Activated CD4-positive, CD25-positive, alpha-beta regulatory T cell treated with anti-CD3 and anti-CD28 coated beads, Interleukin-2, amount 50 U/mL, for 24 hours (primary cell): ENCODE measurements around the gene KDM4B.
"Not testable (repeated sequence)": the region's sequence is repeated elsewhere in the genome, so short reads cannot be mapped to it uniquely, and the experiment has no call there.

Experiments
- ATAC-seq, 2 donors: fragments of 150-1000 bp; cut with Tn5 transposase; one replicate each; pipeline ENCODE4 v1.10.0; 2021; ENCODE audit warnings: mild to moderate bottlenecking in 1 of 2, moderate library complexity in 1 of 2

KDM4B gene

DNA sequence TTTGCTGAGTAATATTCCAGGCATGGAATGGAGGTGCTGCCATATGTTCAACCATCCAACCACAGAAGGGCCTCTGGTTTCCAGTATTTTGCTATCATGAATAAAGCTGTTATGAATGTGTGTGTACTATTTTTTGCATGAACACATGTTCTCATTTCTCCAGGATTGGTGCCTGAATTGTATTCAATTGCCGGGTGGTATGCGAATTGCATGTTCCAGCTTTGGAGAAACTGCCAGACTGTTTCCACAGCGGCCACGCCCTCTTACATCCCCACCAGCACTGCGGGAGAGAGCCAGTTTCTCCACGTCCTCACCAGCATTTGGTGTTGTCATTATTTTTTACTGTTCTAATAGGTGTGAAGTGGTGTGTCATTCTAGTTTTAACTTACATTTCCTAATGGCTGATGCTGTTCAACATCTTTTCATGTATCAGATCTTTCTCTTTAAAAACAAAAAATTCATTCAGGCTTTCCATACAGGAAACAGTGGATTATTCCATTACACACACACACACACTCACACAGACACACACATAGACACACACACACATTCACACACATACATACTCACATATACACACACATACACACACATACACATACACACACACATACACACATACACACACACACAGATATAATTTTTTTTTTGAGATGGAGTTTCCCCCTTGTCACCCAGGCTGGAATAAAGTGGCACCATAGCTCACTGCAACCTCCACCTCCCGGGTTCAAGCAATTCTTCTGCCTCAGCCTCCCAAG, 217.6 kb downstream of the KDM4B start:
- ATAC-seq = no peak

GRCh38 chr19:5188548-5189317, 219.8 kb downstream of the KDM4B start:
- ATAC-seq = no peak

DNA sequence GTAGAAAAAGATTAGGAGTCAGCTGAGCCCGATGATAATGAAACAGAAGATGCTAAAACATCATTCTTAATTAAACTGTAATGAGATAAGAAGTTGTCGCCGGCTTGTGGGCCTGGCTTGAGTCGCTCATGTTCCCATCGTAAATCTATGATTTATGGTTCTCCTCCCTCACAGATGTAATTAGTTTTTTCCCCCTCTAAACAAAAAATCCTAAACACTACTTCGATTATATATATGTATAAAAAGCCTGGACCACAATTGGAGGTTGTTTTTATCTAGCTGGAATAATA, 220.3 kb downstream of the KDM4B start:
- ATAC-seq = no peak

DNA sequence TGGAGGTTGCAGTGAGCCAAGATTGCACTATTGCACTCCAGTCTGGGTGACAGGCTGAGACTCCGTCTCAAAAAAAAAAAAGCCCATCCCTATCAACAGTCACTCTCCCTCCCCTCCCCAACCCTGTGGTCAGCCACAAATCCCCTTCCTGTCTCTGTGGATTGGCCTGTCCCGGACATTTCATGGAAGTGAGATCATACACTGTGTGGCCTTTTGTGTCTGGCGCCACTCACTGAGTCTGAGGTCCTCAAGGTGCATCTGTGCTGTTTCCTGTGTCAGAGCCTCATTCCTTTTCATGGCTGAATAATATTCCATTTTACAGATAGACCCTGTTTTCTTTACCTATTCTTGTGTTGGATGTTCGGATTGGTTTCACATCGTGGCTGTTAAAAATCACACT, 222.2 kb downstream of the KDM4B start:
- no peak for ATAC-seq

- ATAC-seq = no peak
Measured at GRCh38 chr19:5192568-5192967, 223.7 kb downstream of the KDM4B start.

- no peak for ATAC-seq
Measured at GRCh38 chr19:5193192-5193591, 224.3 kb downstream of the KDM4B start.

- no peak for ATAC-seq
Measured at GRCh38 chr19:5194641-5195040, 225.7 kb downstream of the KDM4B start.

DNA sequence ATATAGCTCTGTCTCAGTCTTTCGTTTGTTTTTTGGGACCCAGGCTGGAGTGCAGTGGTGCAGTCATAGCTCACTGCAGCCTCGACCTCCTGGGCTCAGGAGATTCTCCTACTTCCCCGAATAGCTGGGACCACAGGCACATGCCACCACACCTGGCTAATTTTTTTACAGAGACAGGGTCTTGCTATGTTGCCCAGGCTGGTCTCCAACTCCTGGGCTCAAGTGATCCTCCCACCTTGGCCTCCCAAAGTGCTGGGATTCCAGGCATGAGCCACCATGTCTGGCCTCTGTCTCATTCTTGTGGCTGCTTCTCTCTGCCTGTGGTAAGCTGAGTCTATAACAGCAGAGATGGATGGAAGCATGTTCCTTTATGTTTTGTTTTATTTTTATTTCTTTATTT, 226.7 kb downstream of the KDM4B start:
- not testable (repeated sequence) for ATAC-seq

DNA sequence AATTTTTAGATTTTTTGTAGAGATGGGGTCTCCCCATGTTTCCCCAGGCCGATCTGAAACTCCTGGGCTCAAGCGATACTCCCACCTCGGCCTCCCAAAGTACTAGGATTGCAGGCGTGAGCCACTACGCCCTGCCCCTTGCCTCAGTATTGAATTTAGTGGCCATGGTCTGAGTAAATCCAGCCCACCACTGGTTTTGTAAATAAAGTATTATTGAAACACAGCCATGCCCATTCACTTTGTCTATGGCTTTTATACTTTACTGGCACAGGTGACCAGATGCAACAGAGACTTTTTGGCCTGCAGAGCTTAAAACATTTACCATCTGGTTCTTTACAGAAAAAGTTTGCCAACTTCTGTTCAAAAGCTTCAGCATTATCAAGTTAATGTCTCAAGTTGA, 227.9 kb downstream of the KDM4B start:
- no peak for ATAC-seq

GRCh38 chr19:5200844-5201243, 231.9 kb downstream of the KDM4B start:
- no peak for ATAC-seq

- ATAC-seq = no peak
Measured at GRCh38 chr19:5202553-5202952, 233.6 kb downstream of the KDM4B start.
